OCI-LY3 (cell line): ENCODE data around the gene SLC6A12.

Experiments used
- H2AFZ ChIP-seq: fragments of 200-600, 300-600 bp; shearing (Covaris generic); 2 replicates; pipeline ENCODE4 v1.6.0; 2014; ENCODE audit warnings: antibody characterized with exemption, low read depth, low read length
- H3K27ac ChIP-seq: fragments of 200-600, 300-600 bp; sonication (generic); 2 replicates; pipeline ENCODE4 v1.5.1; 2014; ENCODE audit warnings: mild to moderate bottlenecking, low read length, moderate library complexity, mixed read lengths
- H3K27me3 ChIP-seq: fragments of 200-600, 300-600 bp; sonication (generic); 2 replicates; pipeline ENCODE4 v1.6.1; 2014; ENCODE audit warnings: low read depth, low read length, mixed read lengths
- H3K36me3 ChIP-seq: fragments of 200-600, 300-600 bp; sonication (generic); replicated peaks from 2 replicates; pipeline ENCODE3; 2014; ENCODE audit warnings: low read depth, low read length, mixed read lengths
- H3K4me1 ChIP-seq: fragments of 300-600, 200-600 bp; sonication (generic); 2 replicates; pipeline ENCODE4 v1.6.1; 2014; ENCODE audit warnings: low read length, mixed read lengths
- H3K4me2 ChIP-seq: fragments of 200-600, 300-600 bp; sonication (generic); 2 replicates; pipeline ENCODE4 v1.6.1; 2014; ENCODE audit warnings: low read length, mixed read lengths
- H3K4me3 ChIP-seq: fragments of 300-600, 200-600 bp; sonication (generic); 2 replicates; pipeline ENCODE4 v1.5.1; 2014; ENCODE audit warnings: antibody characterized with exemption, mild to moderate bottlenecking, low read length, moderate library complexity
- H3K79me2 ChIP-seq: fragments of 300-600, 200-600 bp; shearing (Covaris generic); 2 replicates; pipeline ENCODE4 v1.6.1; 2014; ENCODE audit warnings: mild to moderate bottlenecking, low read length, mixed read lengths
- H3K9ac ChIP-seq: fragments of 300-600, 200-600 bp; shearing (Covaris generic); 2 replicates; pipeline ENCODE4 v1.6.0; 2014; ENCODE audit warnings: mild to moderate bottlenecking, low read length, moderate library complexity
- H3K9me3 ChIP-seq: fragments of 200-600, 300-600 bp; shearing (Covaris generic); 2 replicates; pipeline ENCODE4 v1.6.1; 2014; ENCODE audit warnings: low read length, mixed read lengths; ENCODE audit not compliant: insufficient read depth
- H4K20me1 ChIP-seq: fragments of 200-600, 300-600 bp; sonication (generic); 2 replicates; pipeline ENCODE4 v1.6.1; 2016; ENCODE audit warnings: low read length, mixed read lengths; ENCODE audit not compliant: insufficient read depth
- EZH2phosphoT487 ChIP-seq: fragments of 200-600 bp; shearing (Covaris generic); IDR thresholded peaks from 2 replicates; pipeline ENCODE4 v1.6.1; 2018; ENCODE audit warnings: antibody characterized with exemption, mixed run types, low read depth
- TF ChIP-seq, protein P1 (sequence below): fragments of 200-600, 300-600 bp; sonication (generic); IDR thresholded peaks from 2 replicates; pipeline ENCODE4 v1.5.1; 2014; ENCODE audit warnings: antibody characterized with exemption, low read length, low read depth

The SLC6A12 gene

DNA sequence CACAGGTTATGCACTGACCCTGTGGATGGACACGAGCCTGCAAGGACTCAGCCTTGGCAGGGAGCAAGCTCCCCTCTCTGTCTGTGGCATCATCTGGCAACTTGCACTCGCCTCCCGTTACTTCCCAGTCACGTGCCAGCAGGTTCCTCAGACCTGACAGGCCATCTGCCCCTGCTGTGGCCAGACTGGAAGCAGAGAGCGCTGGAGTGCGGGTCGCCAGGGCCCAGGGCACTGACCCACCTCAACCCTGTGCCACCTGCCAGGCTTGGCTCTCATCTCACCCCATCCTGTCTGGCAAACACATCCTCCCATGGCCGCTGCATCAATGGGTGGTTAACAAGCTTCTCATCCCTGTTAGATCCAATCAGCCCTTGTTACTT lies 28.4 kb downstream of the SLC6A12 start:
- TF ChIP-seq EZH2phosphoT487: no peak
- TF ChIP-seq, protein P1, sequence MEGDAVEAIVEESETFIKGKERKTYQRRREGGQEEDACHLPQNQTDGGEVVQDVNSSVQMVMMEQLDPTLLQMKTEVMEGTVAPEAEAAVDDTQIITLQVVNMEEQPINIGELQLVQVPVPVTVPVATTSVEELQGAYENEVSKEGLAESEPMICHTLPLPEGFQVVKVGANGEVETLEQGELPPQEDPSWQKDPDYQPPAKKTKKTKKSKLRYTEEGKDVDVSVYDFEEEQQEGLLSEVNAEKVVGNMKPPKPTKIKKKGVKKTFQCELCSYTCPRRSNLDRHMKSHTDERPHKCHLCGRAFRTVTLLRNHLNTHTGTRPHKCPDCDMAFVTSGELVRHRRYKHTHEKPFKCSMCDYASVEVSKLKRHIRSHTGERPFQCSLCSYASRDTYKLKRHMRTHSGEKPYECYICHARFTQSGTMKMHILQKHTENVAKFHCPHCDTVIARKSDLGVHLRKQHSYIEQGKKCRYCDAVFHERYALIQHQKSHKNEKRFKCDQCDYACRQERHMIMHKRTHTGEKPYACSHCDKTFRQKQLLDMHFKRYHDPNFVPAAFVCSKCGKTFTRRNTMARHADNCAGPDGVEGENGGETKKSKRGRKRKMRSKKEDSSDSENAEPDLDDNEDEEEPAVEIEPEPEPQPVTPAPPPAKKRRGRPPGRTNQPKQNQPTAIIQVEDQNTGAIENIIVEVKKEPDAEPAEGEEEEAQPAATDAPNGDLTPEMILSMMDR: no peak
- Histone ChIP-seq H3K4me3 (no peak overlapping the region), H3K79me2 (no peaks in the 10 kb centered on the region), H3K9me3 (no peaks in the 10 kb centered on the region), H3K9ac (no peak overlapping the region), H2AFZ (no peak overlapping the region), H3K4me2 (no peak overlapping the region), H3K27me3 (no peaks in the 10 kb centered on the region), H3K27ac (no peak overlapping the region), H4K20me1 (no peaks in the 10 kb centered on the region), H3K36me3 (no peaks in the 10 kb centered on the region), H3K4me1 (no peaks in the 10 kb centered on the region)

DNA sequence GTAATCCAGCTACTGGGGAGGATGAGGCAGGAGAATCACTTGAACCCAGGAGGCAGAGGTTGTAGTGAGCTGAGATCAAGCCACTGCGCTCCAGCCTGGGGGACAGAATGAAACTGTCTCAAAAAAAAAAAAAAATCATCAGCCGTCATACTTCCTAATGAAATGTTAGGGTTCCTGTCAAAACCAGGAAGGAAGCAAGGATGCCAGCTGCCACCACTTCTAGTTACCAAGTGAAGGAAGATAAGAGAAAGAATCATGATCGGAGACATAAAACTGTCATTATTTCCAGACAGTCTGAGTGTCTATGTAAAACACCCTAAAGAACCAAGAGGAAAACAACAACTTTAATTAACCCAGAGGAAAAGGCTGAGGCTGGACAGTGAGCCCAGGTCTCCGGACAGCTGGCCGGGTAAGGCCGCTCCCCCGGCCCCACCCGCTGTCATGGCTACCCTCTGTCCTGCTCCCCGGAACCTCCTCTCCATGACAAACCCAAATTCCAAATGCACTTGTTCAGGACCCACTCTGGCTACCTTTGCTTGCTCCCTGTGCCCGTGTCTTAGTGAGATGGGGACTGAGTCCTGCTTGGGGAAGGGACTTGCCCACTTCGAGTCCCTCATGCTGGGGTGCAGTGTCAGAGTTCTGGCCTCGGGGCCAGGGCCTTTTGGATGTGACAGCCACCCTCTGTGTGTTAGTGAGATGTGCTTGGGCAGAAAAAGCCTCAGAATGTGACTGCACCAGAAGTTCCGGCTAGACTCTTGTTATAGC lies 29.0 kb downstream of the SLC6A12 start:
- Histone ChIP-seq H3K79me2 (no peaks in the 10 kb centered on the region), H3K4me3 (no peak overlapping the region), H3K9me3 (no peaks in the 10 kb centered on the region), H3K36me3 (no peaks in the 10 kb centered on the region), H3K27me3 (no peaks in the 10 kb centered on the region), H3K4me2 (no peak overlapping the region), H3K4me1 (no peaks in the 10 kb centered on the region), H2AFZ (no peak overlapping the region), H3K9ac (no peak overlapping the region), H4K20me1 (no peaks in the 10 kb centered on the region), H3K27ac (no peak overlapping the region)
- TF ChIP-seq EZH2phosphoT487: no peak
- TF ChIP-seq, protein P1: no peak

DNA sequence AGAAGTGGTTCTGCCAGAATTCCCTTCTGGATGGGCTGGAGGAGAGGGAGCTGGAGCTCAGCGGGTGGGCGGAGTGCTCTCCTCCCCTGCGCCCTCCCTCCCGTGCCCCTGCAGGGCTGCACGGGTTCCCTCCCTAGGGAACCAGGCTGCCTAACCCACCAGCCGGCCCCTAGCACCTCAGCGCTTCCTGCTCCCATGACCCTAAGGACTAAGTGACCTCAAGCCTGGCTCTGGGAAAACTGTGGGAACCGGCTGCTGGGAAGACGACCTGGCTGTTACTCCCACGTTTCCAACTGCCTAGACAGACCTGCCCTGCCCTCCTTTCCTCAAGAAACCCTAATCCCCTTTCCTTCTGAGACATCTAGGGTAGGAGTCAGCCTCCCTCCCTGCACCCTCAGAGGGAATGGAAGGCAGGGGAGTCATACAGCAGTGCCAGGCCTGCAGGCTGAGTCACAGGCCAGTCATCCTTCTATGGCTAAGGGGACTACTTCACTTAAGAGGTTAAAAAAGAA lies 31.5 kb downstream of the SLC6A12 start:
- no peak overlapping the region for H3K27ac ChIP-seq
- no peaks in the 10 kb centered on the region for H3K9me3 ChIP-seq
- H3K4me2 ChIP-seq: no peak overlapping the region
- H3K27me3 ChIP-seq: no peaks in the 10 kb centered on the region
- no peak for TF ChIP-seq EZH2phosphoT487
- TF ChIP-seq, protein P1: no peak
- H2AFZ ChIP-seq: no peak overlapping the region
- no peaks in the 10 kb centered on the region for H4K20me1 ChIP-seq
- no peaks in the 10 kb centered on the region for H3K36me3 ChIP-seq
- H3K79me2 ChIP-seq: no peaks in the 10 kb centered on the region
- no peak overlapping the region for H3K9ac ChIP-seq
- H3K4me1 ChIP-seq: no peaks in the 10 kb centered on the region
- H3K4me3 ChIP-seq: no peak overlapping the region

DNA sequence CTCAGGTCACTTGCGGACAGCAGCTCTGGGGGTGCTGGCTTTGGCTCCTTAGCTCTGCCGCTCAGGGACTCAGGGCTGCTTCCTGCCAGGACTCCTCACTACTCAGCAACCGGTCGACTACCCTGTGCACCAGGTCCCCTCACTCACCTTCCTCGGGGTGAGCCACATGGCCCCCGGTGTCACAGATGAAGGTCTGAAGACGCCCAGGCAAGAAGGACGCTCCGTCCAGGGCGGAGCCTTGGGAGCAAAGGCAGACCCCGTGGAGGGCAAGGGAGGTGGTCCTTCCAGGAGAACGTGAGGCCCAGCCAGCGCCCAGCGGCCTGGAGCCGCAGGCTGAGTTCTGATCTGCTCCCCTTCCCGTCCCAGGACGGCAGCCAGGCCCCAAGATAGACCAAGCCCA lies 32.0 kb downstream of the SLC6A12 start:
- Histone ChIP-seq H3K4me1 (no peaks in the 10 kb centered on the region), H3K27me3 (no peaks in the 10 kb centered on the region), H3K9ac (no peak overlapping the region), H3K9me3 (no peaks in the 10 kb centered on the region), H3K27ac (no peak overlapping the region), H2AFZ (no peak overlapping the region), H3K36me3 (no peaks in the 10 kb centered on the region), H3K79me2 (no peaks in the 10 kb centered on the region), H4K20me1 (no peaks in the 10 kb centered on the region), H3K4me3 (no peak overlapping the region), H3K4me2 (no peak overlapping the region)
- TF ChIP-seq EZH2phosphoT487: no peak
- TF ChIP-seq, protein P1: no peak
